NCI-H146 treated with DMSO at 0.1 percent for 48 hours (cell line): ENCODE results near the gene ZFAND3.
A peak's percentile ranks its signal among the peaks of the same experiment; 100 is the strongest.
"Not testable (repeated sequence)": the region's sequence is repeated elsewhere in the genome, so short reads cannot be mapped to it uniquely, and the experiment has no call there.

Experiments used
- DNase-seq: peaks from one replicate; lab custom pipeline; 2025; ENCODE audit not compliant: unreplicated experiment; lab: John Stamatoyannopoulos, UW

Gene ZFAND3

GRCh38 chr6:37862992-37863391 lies 43.5 kb downstream of the ZFAND3 start:
- no peak for DNase-seq

DNA sequence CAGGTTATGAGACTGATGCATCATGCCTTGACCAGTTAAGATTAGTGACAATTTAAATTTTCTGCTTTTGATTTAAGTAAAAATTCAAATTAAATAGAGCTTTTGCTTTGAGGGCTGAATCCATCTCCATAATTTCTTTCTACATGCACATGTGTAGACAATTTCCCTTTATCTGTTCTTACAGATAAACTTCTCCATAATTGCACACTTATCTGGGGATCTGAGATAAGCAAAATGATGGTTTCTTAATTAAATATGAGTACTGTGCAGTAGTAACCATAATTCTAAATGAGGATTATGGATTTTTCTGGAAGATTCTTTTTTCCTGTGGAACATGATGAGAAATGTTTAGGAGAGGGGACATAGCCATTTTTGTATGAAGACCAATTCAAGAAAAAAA lies 44.7 kb downstream of the ZFAND3 start:
- no peak for DNase-seq

DNA sequence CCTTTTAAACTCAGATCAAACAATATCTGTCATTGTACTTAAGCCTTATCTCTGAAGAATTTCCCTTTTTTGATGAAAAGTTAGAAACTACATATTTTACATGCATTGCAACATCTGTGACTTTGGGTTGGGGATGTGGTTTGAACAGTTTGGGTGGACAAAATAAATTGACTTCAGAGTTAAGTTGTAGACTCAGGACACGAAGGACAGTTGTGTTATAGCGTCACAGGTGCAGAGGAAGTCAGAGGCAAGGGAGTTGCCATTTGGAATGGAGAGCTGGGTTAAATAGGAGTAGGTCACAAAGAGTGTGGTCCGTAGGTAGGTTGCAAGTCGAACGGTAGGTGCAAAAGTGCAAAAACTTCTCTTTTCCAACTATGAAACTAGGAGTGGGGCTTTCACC lies 46.0 kb downstream of the ZFAND3 start:
- no peak for DNase-seq

- no peak for DNase-seq
Observed at GRCh38 chr6:37866590-37867507, 47.3 kb downstream of the ZFAND3 start.

DNA sequence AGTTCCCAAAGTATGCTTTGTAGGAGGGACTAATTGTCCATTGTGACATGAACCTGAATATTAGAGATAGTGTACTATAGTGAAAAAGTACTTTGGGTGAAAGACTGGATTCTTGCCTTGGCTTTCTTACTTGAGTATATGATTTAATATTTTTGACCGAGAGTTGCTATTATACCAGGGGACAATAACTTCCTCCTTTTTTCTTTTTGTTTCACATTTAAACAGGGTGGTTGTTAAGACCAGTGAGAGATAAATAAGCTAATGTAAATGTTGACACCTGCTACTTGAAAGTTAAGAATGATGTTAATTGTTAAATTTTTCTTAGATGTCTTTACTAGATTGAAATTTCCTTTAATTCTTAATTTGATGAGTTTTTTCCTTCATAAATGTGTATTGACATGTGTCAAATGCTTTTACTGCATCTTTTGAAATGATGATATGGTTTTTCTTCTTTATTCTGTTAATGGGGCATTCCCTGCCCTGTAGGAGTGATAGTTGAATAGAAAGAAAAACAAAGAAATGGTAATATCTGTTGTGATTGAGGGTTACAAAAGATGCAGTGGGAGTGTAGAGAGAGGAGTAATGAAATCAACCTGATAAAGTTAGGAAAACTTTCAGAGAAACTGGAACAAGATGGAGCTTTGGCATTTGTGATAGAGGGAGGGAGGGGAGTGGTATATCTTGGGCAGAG lies 48.4 kb downstream of the ZFAND3 start:
- DNase-seq, result no peak

GRCh38 chr6:37868447-37868825 lies 48.9 kb downstream of the ZFAND3 start:
- no peak for DNase-seq

DNA sequence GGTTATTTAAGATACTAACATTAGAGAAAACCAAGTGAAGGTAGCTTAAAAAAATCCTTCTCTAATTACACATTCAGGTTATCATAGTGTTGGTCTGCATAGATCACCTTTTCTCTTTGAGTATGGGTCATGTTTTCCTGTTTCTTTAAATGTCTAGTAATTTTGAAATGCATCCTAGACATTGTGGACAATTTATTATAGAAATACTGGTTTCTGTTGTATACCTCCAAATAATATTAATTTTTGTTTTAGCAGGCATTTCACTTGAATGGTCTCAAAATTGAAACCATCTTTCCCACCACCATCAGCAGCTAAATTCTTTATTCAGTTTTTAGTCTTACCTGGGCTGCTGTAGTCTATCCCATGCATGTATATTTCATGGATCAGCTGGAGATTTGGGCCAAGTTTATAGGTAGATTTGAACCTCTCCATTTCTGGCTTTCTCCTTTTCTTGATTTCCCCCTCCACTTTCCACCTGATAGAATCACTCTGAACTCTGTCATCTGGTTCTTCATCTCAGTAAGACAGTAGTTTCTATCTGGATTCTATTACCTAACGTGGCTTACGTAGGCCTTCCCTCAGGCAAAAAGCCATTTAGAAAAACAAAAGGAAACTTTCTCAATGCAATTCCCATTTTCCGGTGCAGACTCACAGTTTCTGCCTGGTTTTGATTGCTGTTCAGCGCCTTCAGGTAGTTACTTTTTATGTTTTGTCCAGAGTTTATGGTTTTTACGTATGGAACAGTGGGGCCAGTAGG lies 52.3 kb downstream of the ZFAND3 start:
- DNase-seq, result peak; percentile 43

- DNase-seq, result no peak
Observed at GRCh38 chr6:37872373-37872745, 52.8 kb downstream of the ZFAND3 start.

- no peak for DNase-seq
Observed at GRCh38 chr6:37874726-37875125, 55.2 kb downstream of the ZFAND3 start.

DNA sequence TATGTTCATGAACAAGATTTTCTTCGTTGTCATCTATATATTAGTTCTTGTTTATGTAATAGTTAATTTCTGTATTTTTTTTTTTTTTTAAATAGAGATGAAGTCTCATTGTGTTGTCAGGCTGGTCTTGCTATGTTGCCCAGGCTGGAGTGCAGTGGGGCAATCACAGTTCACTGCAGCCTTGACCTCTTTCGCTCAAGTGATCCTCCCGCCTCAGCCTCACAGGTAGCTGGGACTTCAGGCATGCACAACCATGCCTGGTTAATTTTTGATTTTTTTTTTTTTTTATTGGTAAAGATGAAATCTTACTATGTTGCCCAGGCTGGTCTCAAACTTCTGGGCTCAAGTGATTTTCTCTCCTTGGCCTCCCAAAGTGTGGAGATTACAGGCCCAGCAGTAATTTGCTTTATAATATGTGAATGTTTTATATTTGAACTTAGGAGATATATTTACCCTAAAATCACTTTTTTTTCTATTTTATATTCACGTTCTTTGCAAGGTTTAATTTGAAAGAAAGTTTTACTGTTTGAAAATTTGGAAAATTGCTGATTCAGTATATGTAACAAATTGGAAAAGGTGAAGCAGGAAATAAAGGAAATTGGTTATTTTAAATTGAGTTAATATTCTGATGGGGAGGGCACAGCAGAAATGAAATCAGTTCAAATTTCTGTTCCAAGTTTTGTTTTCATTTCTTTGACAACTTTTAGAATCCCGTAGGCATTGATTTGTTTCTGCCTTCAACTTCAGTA lies 56.2 kb downstream of the ZFAND3 start:
- DNase-seq, result no peak

DNA sequence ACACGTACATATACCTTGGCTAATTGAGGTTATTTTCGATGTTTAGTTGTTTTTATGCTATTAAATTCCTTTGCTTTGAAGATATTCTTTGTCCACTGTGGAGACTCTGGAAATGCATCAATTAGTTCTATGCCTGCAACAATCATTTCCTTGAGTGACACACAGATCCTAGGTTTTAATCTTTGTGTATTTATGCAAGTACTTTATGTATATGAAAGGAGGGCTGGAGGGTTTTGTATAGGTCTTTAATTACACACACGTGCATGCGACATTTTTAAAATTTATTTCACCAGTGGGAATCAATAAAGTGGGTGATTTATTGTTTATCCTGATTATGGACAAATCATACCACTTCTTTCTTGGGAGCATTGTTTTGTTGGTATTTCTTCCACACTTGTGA lies 57.3 kb downstream of the ZFAND3 start:
- no peak for DNase-seq

DNA sequence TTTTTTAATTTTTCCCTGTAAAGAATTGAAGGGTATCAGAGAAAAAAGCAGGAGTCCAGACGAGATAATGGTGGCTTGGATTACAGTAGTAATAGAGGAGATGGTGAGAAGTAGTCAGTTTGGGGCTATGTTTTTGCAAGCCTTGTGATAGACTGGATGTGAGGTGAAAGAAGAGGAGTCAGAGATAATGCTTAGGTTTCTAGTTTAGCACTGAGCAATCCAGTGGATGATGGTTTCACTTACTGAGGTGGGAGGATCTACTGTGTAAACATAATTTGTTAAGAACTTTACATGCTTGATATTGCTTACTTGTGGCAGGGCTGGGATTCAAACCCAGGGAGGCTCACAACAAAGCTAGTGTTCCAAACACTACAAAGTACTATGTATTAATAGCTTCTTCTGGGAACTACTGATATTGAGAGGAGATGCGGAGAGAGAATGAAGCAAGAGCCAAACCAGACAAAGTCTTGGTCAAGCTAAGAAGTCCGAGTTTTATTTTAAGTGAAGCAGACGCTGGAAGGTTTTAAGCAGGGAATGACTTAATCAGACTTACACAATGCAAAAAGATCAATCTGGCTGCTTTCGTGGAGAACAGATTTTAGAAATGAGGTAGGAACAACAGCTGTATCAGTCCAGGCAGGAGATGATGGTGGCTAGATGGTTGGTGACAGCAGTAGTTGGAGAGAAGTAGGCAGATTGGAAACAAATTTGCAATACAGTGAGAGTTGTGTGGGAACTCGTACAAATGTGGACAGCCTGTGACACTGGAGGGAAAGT lies 58.0 kb downstream of the ZFAND3 start:
- DNase-seq, result no peak

DNA sequence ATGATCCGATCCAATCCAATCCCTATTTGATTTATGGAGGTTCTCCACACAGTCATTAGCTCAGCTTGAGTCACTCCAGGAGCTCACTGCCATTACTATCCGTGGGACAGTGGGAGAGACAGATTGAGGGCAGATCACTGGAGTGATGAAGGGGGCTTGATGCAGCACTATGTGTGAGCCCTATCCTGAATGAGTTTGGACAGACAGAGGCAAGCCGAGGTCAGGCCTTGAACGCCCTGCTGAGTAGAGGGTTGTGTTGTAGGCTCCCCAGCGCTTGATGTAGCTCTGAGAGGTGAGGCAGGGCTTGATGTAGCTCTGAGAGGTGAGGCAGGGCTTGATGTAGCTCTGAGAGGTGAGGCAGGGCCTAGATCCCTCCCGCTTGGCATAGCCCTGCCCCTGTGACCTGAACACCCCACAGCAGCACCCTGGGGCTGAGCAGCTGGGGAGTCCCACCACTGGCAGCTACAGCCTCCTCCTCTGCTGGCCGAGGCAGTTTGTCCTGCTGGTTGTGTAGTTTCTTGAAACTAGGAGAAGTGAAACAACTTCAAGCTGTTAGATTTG lies 58.7 kb downstream of the ZFAND3 start:
- no peak for DNase-seq

DNA sequence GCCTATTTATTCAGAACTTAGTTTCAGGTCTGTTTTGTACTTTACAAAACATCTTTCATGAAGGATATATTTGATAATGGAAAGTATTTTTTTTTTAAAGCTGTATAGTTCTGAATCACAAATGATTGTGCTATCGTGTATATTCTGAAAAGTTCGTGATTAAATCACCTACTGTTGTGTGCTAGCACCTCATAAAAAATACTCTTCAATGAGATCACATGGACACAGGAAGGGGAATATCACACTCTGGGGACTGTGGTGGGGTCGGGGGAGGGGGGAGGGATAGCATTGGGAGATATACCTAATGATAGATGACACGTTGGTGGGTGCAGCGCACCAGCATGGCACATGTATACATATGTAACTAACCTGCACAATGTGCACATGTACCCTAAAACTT lies 61.1 kb downstream of the ZFAND3 start:
- not testable (repeated sequence) for DNase-seq

DNA sequence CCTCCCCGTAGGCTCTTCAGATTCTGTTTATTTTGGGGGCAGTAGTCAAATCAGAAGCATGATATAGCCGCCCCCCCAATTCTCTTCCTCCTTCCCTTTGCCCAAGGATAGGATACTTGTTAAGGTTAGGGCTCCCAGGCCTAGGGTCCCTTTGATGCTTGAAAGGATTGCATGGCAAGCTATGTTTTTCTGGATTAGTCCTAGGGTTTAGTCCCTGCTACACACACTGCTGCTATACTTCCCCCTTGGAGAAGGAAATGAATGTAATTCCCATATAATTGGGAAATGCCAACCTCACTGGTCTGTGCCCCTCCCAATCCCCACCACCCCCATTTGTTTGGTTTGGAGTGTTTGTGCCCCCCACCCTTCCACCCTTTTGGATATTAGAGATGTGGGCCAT lies 62.8 kb downstream of the ZFAND3 start:
- no peak for DNase-seq

DNA sequence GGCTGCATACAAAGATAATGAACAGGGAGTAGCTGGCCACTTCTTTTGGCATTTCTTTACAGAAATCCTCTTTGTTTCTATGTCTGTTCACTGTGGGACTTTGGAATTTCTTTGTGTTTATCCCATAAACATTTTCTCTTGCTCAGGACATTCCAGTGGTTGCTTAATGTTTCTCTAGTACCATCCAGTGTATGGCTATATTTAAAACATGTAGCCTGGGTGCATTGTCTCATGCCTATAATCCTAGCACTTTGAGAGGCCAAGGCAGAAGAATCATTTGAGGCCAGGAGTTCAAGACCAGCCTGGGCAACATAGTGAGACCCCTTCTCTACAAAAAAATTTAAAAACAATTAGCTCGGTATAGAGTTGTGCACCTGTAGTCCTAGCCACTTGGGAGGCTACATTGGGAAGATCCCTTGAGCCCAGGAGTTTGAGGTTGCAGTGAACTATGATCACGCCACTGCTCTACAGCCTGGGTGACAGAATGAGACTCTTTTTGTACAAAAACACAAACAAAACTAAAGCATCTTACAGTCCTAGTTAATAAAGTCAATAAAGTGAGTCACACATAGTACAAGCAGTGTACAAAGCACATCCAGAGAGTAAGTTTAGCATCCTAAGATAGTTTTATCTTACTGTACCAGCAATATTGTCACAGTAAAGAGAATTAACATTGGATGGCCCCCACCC lies 63.3 kb downstream of the ZFAND3 start:
- no peak for DNase-seq

DNA sequence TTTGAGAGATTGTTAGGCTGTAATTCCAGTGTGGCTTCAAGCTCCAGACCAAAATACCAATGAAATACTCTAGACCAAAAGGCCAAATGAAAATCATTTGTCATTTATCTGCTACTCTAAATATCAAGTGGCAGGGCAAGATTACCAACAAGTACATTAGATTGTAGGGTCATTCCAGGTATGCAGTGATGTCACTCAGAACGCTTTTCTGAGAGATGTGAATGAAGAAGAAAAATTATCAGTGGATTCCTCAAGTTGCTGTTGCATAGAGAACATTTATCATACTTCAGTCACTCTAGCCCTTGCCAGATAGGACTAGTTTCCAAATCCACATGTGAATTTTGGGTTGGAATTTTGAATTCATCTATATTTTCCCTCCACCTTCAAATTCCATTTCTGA lies 65.0 kb downstream of the ZFAND3 start:
- DNase-seq, result no peak

DNA sequence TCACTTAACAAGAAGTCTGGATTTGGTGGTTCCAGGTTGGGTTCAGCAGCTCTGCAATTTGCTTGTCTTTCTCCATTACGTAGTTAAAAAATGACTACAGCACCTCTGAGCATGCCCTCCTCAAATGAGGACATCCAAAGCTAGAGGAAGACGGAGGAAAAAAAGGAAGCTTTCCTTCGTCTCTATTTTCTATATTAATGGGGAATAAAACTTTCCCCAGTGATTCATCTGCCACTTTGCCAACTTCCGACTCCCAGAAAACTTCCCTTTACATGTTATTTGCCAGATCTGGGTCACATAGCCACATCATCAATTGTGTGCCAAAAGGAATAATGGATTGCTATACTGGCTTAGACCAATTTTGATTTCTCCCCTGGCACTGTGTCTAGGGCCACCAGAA lies 69.5 kb downstream of the ZFAND3 start:
- no peak for DNase-seq

GRCh38 chr6:37889486-37889885 lies 70.0 kb downstream of the ZFAND3 start:
- DNase-seq, result no peak
